Skeletal muscle tissue (tissue), 4 donors: ENCODE data around the gene IGSF11. TPM values are rescaled to one million over a fixed set of nuclear protein-coding genes. Genes with fewer than 3 reads are reported as not detected.

Experiments
- H3K27ac ChIP-seq: one replicate; pipeline ENCODE4 v1.7.0; 2013; ENCODE audit warnings: mild to moderate bottlenecking, low read depth, low read length, inconsistent platforms
- H3K27me3 ChIP-seq, 3 donors: one replicate each; pipeline ENCODE4 v1.7.0; 2013; ENCODE audit warnings: low read length in 3 of 3; ENCODE audit not compliant: control insufficient read depth in 3 of 3, insufficient read depth in 3 of 3
- H3K36me3 ChIP-seq, 3 donors: one replicate each; pipeline ENCODE4 v1.7.0; 2013; ENCODE audit warnings: low read length in 3 of 3; ENCODE audit not compliant: control insufficient read depth in 3 of 3, insufficient read depth in 3 of 3
- H3K4me1 ChIP-seq, 3 donors: one replicate each; pipeline ENCODE4 v1.7.0; 2013; ENCODE audit warnings: low read length in 3 of 3, mild to moderate bottlenecking in 3 of 3; ENCODE audit not compliant: control insufficient read depth in 3 of 3, insufficient read depth in 3 of 3
- H3K4me3 ChIP-seq, 3 donors: one replicate each; pipeline ENCODE4 v1.7.0; 2013; ENCODE audit warnings: low read length in 3 of 3
- H3K9ac ChIP-seq, 3 donors: one replicate each; pipeline ENCODE4 v1.7.0; 2013; ENCODE audit warnings: low read length in 3 of 3, mild to moderate bottlenecking in 3 of 3, moderate library complexity in 2 of 3, low read depth in 1 of 3
- H3K9me3 ChIP-seq, 3 donors: one replicate each; pipeline ENCODE4 v1.7.0; 2013; ENCODE audit warnings: low read length in 3 of 3; ENCODE audit not compliant: control insufficient read depth in 3 of 3
- total RNA-seq: library from RNA; depleted of rRNA; stranded (reverse); fragments of >200 nt; gene quantifications from one replicate; pipeline ENCODE4 v1.2.3, GENCODE V29; 2014
- donor health status: Osteomylitis.

The IGSF11 gene
- total RNA-seq, 1 donor from 2014 or later, result 2.6 TPM

GRCh38 chr3:118941236-118941635 lies 93.4 kb downstream of the IGSF11 start:
- Histone ChIP-seq H3K27ac (no peak overlapping the region), H3K4me3 (no peak overlapping the region), H3K4me1 (peaks cover 6 to 22% (median 6%) of the 10 kb centered on the region in 3 donors), H3K9ac (no peak overlapping the region), H3K36me3 (no peaks in the 10 kb centered on the region), H3K27me3 (no peaks in the 10 kb centered on the region), H3K9me3 (no peaks in the 10 kb centered on the region)

GRCh38 chr3:118938183-118938961 lies 96.3 kb downstream of the IGSF11 start:
- no peaks in the 10 kb centered on the region for H3K27me3 ChIP-seq
- H3K36me3 ChIP-seq, result no peaks in the 10 kb centered on the region
- H3K4me3 ChIP-seq, result no peak overlapping the region
- H3K9ac ChIP-seq, result no peak overlapping the region
- no peaks in the 10 kb centered on the region for H3K9me3 ChIP-seq
- no peak overlapping the region for H3K27ac ChIP-seq
- peaks cover 6 to 33% (median 6%) of the 10 kb centered on the region in 3 donors for H3K4me1 ChIP-seq

- H3K4me1 ChIP-seq, result peaks cover 6 to 24% (median 7%) of the 10 kb centered on the region in 3 donors
- H3K4me3 ChIP-seq, result no peak overlapping the region
- no peak overlapping the region for H3K9ac ChIP-seq
- no peaks in the 10 kb centered on the region for H3K36me3 ChIP-seq
- no peaks in the 10 kb centered on the region for H3K27me3 ChIP-seq
- H3K9me3 ChIP-seq, result no peaks in the 10 kb centered on the region
- H3K27ac ChIP-seq, result no peak overlapping the region
Observed at GRCh38 chr3:118936811-118937210, 97.8 kb downstream of the IGSF11 start.

GRCh38 chr3:118932822-118933558 lies 101.7 kb downstream of the IGSF11 start:
- Histone ChIP-seq H3K27ac (peak overlapping the region; percentile 72), H3K27me3 (no peaks in the 10 kb centered on the region), H3K36me3 (no peaks in the 10 kb centered on the region), H3K9me3 (no peaks in the 10 kb centered on the region), H3K4me3 (peak overlapping the region; percentile 35 to 76 (median 59)), H3K9ac (peak overlapping the region; percentile 55 to 69 (median 60)), H3K4me1 (peaks cover 0 to 20% (median 7%) of the 10 kb centered on the region in 3 donors)

- H3K4me3 ChIP-seq, result peak overlapping the region in 1 of 3 donors; percentile 76
- no peaks in the 10 kb centered on the region for H3K9me3 ChIP-seq
- H3K9ac ChIP-seq, result no peak overlapping the region
- H3K27me3 ChIP-seq, result no peaks in the 10 kb centered on the region
- no peaks in the 10 kb centered on the region for H3K36me3 ChIP-seq
- peak overlapping the region; percentile 72 for H3K27ac ChIP-seq
- H3K4me1 ChIP-seq, result peaks cover 0 to 19% (median 3%) of the 10 kb centered on the region in 3 donors
Observed at GRCh38 chr3:118931996-118932395, 102.7 kb downstream of the IGSF11 start.

GRCh38 chr3:118927449-118927848 lies 107.2 kb downstream of the IGSF11 start:
- no peaks in the 10 kb centered on the region for H3K27me3 ChIP-seq

GRCh38 chr3:118912188-118912587 lies 122.5 kb downstream of the IGSF11 start:
- H3K4me1 ChIP-seq, result no peaks in the 10 kb centered on the region
- H3K9me3 ChIP-seq, result no peaks in the 10 kb centered on the region
- H3K27me3 ChIP-seq, result no peaks in the 10 kb centered on the region
- H3K9ac ChIP-seq, result no peak overlapping the region
- no peak overlapping the region for H3K27ac ChIP-seq
- H3K36me3 ChIP-seq, result no peaks in the 10 kb centered on the region
- H3K4me3 ChIP-seq, result no peak overlapping the region

More at GRCh38 chr3:118927449-118927848, 107.2 kb downstream of the IGSF11 start:
- Histone ChIP-seq H3K9me3 (no peaks in the 10 kb centered on the region), H3K27ac (no peak overlapping the region), H3K36me3 (no peaks in the 10 kb centered on the region), H3K4me1 (peaks cover 0 to 2% (median 0%) of the 10 kb centered on the region in 3 donors), H3K4me3 (no peak overlapping the region), H3K9ac (no peak overlapping the region)

- H3K9me3 ChIP-seq, result no peaks in the 10 kb centered on the region
- H3K27ac ChIP-seq, result no peak overlapping the region
- no peaks in the 10 kb centered on the region for H3K27me3 ChIP-seq
- H3K9ac ChIP-seq, result no peak overlapping the region
- no peaks in the 10 kb centered on the region for H3K36me3 ChIP-seq
- H3K4me1 ChIP-seq, result no peaks in the 10 kb centered on the region
- H3K4me3 ChIP-seq, result no peak overlapping the region
Observed at GRCh38 chr3:118910332-118910731, 124.3 kb downstream of the IGSF11 start.

- no peaks in the 10 kb centered on the region for H3K4me1 ChIP-seq
- H3K27ac ChIP-seq, result no peak overlapping the region
- no peak overlapping the region for H3K4me3 ChIP-seq
- H3K9me3 ChIP-seq, result no peaks in the 10 kb centered on the region
- H3K27me3 ChIP-seq, result no peaks in the 10 kb centered on the region
- no peaks in the 10 kb centered on the region for H3K36me3 ChIP-seq
- H3K9ac ChIP-seq, result no peak overlapping the region
Observed at GRCh38 chr3:118909763-118910162, 124.9 kb downstream of the IGSF11 start.

- Histone ChIP-seq H3K4me1 (no peaks in the 10 kb centered on the region), H3K9me3 (no peaks in the 10 kb centered on the region), H3K4me3 (no peak overlapping the region), H3K27ac (no peak overlapping the region), H3K27me3 (no peaks in the 10 kb centered on the region), H3K9ac (no peak overlapping the region), H3K36me3 (no peaks in the 10 kb centered on the region)
Observed at GRCh38 chr3:118907909-118908308, 126.7 kb downstream of the IGSF11 start.
